ENCODE data around the gene PNLIPRP1. TPM values are rescaled to one million over a fixed set of nuclear protein-coding genes. Genes with fewer than 3 reads are reported as not detected.

The PNLIPRP1 gene
- total RNA-seq, 1 experiment from 2014 or later, result not detected

GRCh38 chr10:116612107-116612769, 21.5 kb downstream of the PNLIPRP1 start:
- no peaks in the 10 kb centered on the region for H3K36me3 ChIP-seq
- no peaks in the 10 kb centered on the region for H3K4me1 ChIP-seq
- no peak overlapping the region for H3K27ac ChIP-seq
- no peak overlapping the region for H3K4me3 ChIP-seq
- H3K9me3 ChIP-seq (replicated peaks), result no peaks in the 10 kb centered on the region
- DNase-seq, result no peak
- no peaks in the 10 kb centered on the region for H3K27me3 ChIP-seq

GRCh38 chr10:116613471-116613870, 22.7 kb downstream of the PNLIPRP1 start:
- Histone ChIP-seq H3K4me1 (no peaks in the 10 kb centered on the region), H3K9me3 (replicated peaks) (no peaks in the 10 kb centered on the region), H3K27me3 (no peaks in the 10 kb centered on the region), H3K27ac (no peak overlapping the region), H3K36me3 (no peaks in the 10 kb centered on the region), H3K4me3 (no peak overlapping the region)
- DNase-seq, result no peak

- no peak for DNase-seq
- Histone ChIP-seq H3K36me3 (no peaks in the 10 kb centered on the region), H3K4me3 (no peak overlapping the region), H3K4me1 (no peaks in the 10 kb centered on the region), H3K27ac (no peak overlapping the region), H3K9me3 (replicated peaks) (no peaks in the 10 kb centered on the region), H3K27me3 (no peaks in the 10 kb centered on the region)
These were observed 24.0 kb downstream of the PNLIPRP1 start for GRCh38 chr10:116614796-116615195.

GRCh38 chr10:116615199-116615776, 24.5 kb downstream of the PNLIPRP1 start:
- no peak overlapping the region for H3K4me3 ChIP-seq
- H3K36me3 ChIP-seq, result no peaks in the 10 kb centered on the region
- no peaks in the 10 kb centered on the region for H3K27me3 ChIP-seq
- H3K27ac ChIP-seq, result no peak overlapping the region
- DNase-seq, result no peak
- H3K4me1 ChIP-seq, result no peaks in the 10 kb centered on the region
- H3K9me3 ChIP-seq (replicated peaks), result no peaks in the 10 kb centered on the region

- DNase-seq, result no peak
- Histone ChIP-seq H3K4me1 (no peaks in the 10 kb centered on the region), H3K27ac (no peak within 1 kb of the TSS), H3K27me3 (no peaks in the 10 kb centered on the region), H3K9me3 (replicated peaks) (no peaks in the 10 kb centered on the region), H3K36me3 (no peaks in the 10 kb centered on the region), H3K4me3 (no peak within 1 kb of the TSS)
These were observed 30.0 kb downstream of the PNLIPRP1 start, which contains the start of gene PNLIPRP2 for GRCh38 chr10:116620423-116621400. PNLIPRP2 (plus strand) TSS chr10:116620953.

- no peaks in the 10 kb centered on the region for H3K27me3 ChIP-seq
- no peak for DNase-seq
- no peaks in the 10 kb centered on the region for H3K36me3 ChIP-seq
- no peak overlapping the region for H3K4me3 ChIP-seq
- no peaks in the 10 kb centered on the region for H3K4me1 ChIP-seq
- no peak overlapping the region for H3K27ac ChIP-seq
- H3K9me3 ChIP-seq (replicated peaks), result no peaks in the 10 kb centered on the region
These were observed 30.7 kb downstream of the PNLIPRP1 start for GRCh38 chr10:116621476-116621875.

- Histone ChIP-seq H3K27me3 (no peaks in the 10 kb centered on the region), H3K36me3 (no peaks in the 10 kb centered on the region), H3K27ac (no peak overlapping the region), H3K4me3 (no peak overlapping the region), H3K4me1 (no peaks in the 10 kb centered on the region), H3K9me3 (replicated peaks) (no peaks in the 10 kb centered on the region)
- no peak for DNase-seq
These were observed 31.3 kb downstream of the PNLIPRP1 start for GRCh38 chr10:116621934-116622655.

GRCh38 chr10:116625845-116626244, 35.1 kb downstream of the PNLIPRP1 start:
- no peak for DNase-seq
- no peak overlapping the region for H3K27ac ChIP-seq
- no peaks in the 10 kb centered on the region for H3K9me3 ChIP-seq (replicated peaks)
- H3K27me3 ChIP-seq, result no peaks in the 10 kb centered on the region
- H3K36me3 ChIP-seq, result no peaks in the 10 kb centered on the region
- H3K4me1 ChIP-seq, result no peaks in the 10 kb centered on the region
- H3K4me3 ChIP-seq, result no peak overlapping the region

- Histone ChIP-seq H3K4me3 (no peak overlapping the region), H3K27ac (no peak overlapping the region), H3K4me1 (no peaks in the 10 kb centered on the region), H3K27me3 (no peaks in the 10 kb centered on the region), H3K36me3 (no peaks in the 10 kb centered on the region), H3K9me3 (replicated peaks) (no peaks in the 10 kb centered on the region)
- DNase-seq, result no peak
These were observed 36.1 kb downstream of the PNLIPRP1 start for GRCh38 chr10:116626815-116627214.

GRCh38 chr10:116627386-116627933, 36.7 kb downstream of the PNLIPRP1 start:
- Histone ChIP-seq H3K27ac (no peak overlapping the region), H3K9me3 (replicated peaks) (no peaks in the 10 kb centered on the region), H3K4me3 (no peak overlapping the region), H3K27me3 (no peaks in the 10 kb centered on the region), H3K36me3 (no peaks in the 10 kb centered on the region), H3K4me1 (no peaks in the 10 kb centered on the region)
- DNase-seq, result no peak

GRCh38 chr10:116629340-116629739, 38.6 kb downstream of the PNLIPRP1 start:
- Histone ChIP-seq H3K9me3 (replicated peaks) (no peaks in the 10 kb centered on the region), H3K4me1 (no peaks in the 10 kb centered on the region), H3K27ac (no peak overlapping the region), H3K27me3 (no peaks in the 10 kb centered on the region), H3K4me3 (no peak overlapping the region), H3K36me3 (no peaks in the 10 kb centered on the region)
- DNase-seq, result no peak

GRCh38 chr10:116630020-116630419, 39.3 kb downstream of the PNLIPRP1 start:
- H3K27ac ChIP-seq, result no peak overlapping the region
- no peak overlapping the region for H3K4me3 ChIP-seq
- H3K9me3 ChIP-seq (replicated peaks), result no peaks in the 10 kb centered on the region
- H3K27me3 ChIP-seq, result no peaks in the 10 kb centered on the region
- no peak for DNase-seq
- no peaks in the 10 kb centered on the region for H3K4me1 ChIP-seq
- H3K36me3 ChIP-seq, result no peaks in the 10 kb centered on the region

- no peak for DNase-seq
- H3K9me3 ChIP-seq (replicated peaks), result no peaks in the 10 kb centered on the region
These were observed 41.1 kb downstream of the PNLIPRP1 start for GRCh38 chr10:116631871-116632295.

GRCh38 chr10:116632596-116633215, 41.9 kb downstream of the PNLIPRP1 start:
- no peak for DNase-seq
- no peaks in the 10 kb centered on the region for H3K27me3 ChIP-seq
- H3K36me3 ChIP-seq, result no peaks in the 10 kb centered on the region
- H3K4me3 ChIP-seq, result no peak overlapping the region
- H3K4me1 ChIP-seq, result no peaks in the 10 kb centered on the region
- no peak overlapping the region for H3K27ac ChIP-seq
- H3K9me3 ChIP-seq (replicated peaks), result no peaks in the 10 kb centered on the region

More at GRCh38 chr10:116631871-116632295, 41.1 kb downstream of the PNLIPRP1 start:
- Histone ChIP-seq H3K4me1 (no peaks in the 10 kb centered on the region), H3K4me3 (no peak overlapping the region), H3K36me3 (no peaks in the 10 kb centered on the region), H3K27ac (no peak overlapping the region), H3K27me3 (no peaks in the 10 kb centered on the region)

All from SJCRH30 (cell line).